K562 (cell line): Measurements from ENCODE around the gene SUPT20HL2. TPM values are rescaled to one million over a fixed set of nuclear protein-coding genes. Genes with fewer than 3 reads are reported as not detected.

Experiments
- ATAC-seq: fragments of 200-7000 bp; cut with Tn5 transposase; 3 replicates; pipeline ENCODE4 v1.9.1; 2020; ENCODE audit warnings: moderate library complexity
- BruUV-seq: library from RNA; stranded (reverse); fragments of 400-500 nt; replicated peaks from 2 replicates; lab custom pipeline; 2021; lab: Mats Ljungman, UMichigan
- CTCF ChIA-PET: fragments of 300-600 bp; formaldehyde crosslinking; extraction: SDS; loops from one replicate; lab custom pipeline; 2021; ENCODE audit warnings: low intra/inter-chr PET ratio; lab: Yijun Ruan, JAX
- POLR2A ChIA-PET: fragments of 300-600, 350-650 bp; sonication (Branson Sonifier 250); formaldehyde crosslinking; extraction: SDS; loops from one replicate; lab custom pipeline; 2021; ENCODE audit warnings: antibody characterized with exemption, inconsistent platforms; lab: Yijun Ruan, JAX
- DNase-seq, 4 experiments: peaks; one replicate each; pipeline versions ENCODE4 v3.0.0 to v3.0.0-alpha.2; 2011 to 2018; ENCODE audit warnings: low spot score in 3 of 4, mixed read lengths in 3 of 4; ENCODE audit errors: extremely low read depth in 1 of 4
- FAIRE-seq: peaks from 2 replicates; lab custom pipeline; 2011; peaks lifted over from hg19 to GRCh38; lab: Jason Lieb, UNC
- H2AFZ ChIP-seq: 2 replicates; pipeline ENCODE4 v1.6.0; 2011; ENCODE audit warnings: low read depth, low read length, control low read depth, inconsistent platforms
- H3K27ac ChIP-seq: fragments of 200-600 bp; 3 replicates; pipeline ENCODE4 v1.8.0; 2011; ENCODE audit warnings: low read depth, mild to moderate bottlenecking, control low read depth, inconsistent platforms, low read length, moderate library complexity, mixed read lengths; ENCODE audit errors: extremely low read depth
- H3K27me3 ChIP-seq, 2 experiments: fragments of 300-600 bp in 1 of 2; 2 replicates in 1 of 2; 3 replicates in 1 of 2; pipeline versions ENCODE4 v1.6.0 to v1.8.0; 2011; ENCODE audit warnings: inconsistent platforms in 2 of 2, low read length in 2 of 2, mild to moderate bottlenecking in 1 of 2, mixed read lengths in 1 of 2, moderate library complexity in 1 of 2; ENCODE audit not compliant: control insufficient read depth in 2 of 2, insufficient read depth in 2 of 2
- H3K36me3 ChIP-seq: fragments of 300-600 bp; 3 replicates; pipeline ENCODE4 v1.8.0; 2011; ENCODE audit warnings: mild to moderate bottlenecking, low read length, inconsistent platforms; ENCODE audit not compliant: control insufficient read depth, insufficient read depth
- H3K4me1 ChIP-seq, 2 experiments: fragments of 200-600 bp in 1 of 2; replicated peaks in 1 of 2; 2 replicates in 1 of 2; 3 replicates in 1 of 2; pipeline versions ENCODE4 v1.5.1 to v1.8.0; 2011; ENCODE audit warnings: inconsistent platforms in 2 of 2, low read length in 2 of 2, mild to moderate bottlenecking in 1 of 2, mixed read lengths in 1 of 2, moderate library complexity in 1 of 2; ENCODE audit not compliant: control insufficient read depth in 2 of 2, insufficient read depth in 2 of 2
- H3K4me2 ChIP-seq: 2 replicates; pipeline ENCODE4 v1.6.1; 2011; ENCODE audit warnings: low read length, control low read depth, inconsistent platforms, mixed read lengths; ENCODE audit not compliant: insufficient read depth
- H3K4me3 ChIP-seq: fragments of 200-600 bp; sonication (generic), shearing (Covaris generic); 2 replicates; pipeline ENCODE4 v1.5.1; 2016; ENCODE audit warnings: control low read depth, inconsistent platforms
- H3K79me2 ChIP-seq: fragments of 200-600 bp; 3 replicates; pipeline ENCODE4 v1.8.0; 2011; ENCODE audit warnings: low read length, inconsistent platforms; ENCODE audit not compliant: control insufficient read depth, insufficient read depth
- H3K9ac ChIP-seq, 2 experiments: 2 replicates each; pipeline versions ENCODE4 v1.6.0 to v1.6.1; 2011; ENCODE audit warnings: low read depth in 2 of 2, low read length in 2 of 2, control low read depth in 1 of 2, inconsistent platforms in 1 of 2, mild to moderate bottlenecking in 1 of 2, mixed read lengths in 1 of 2; ENCODE audit not compliant: insufficient read depth in 1 of 2
- H3K9me1 ChIP-seq: one replicate; pipeline ENCODE4 v1.6.0; 2011; ENCODE audit warnings: inconsistent platforms, mild to moderate bottlenecking, low read length, moderate library complexity; ENCODE audit not compliant: control insufficient read depth, insufficient read depth
- H3K9me3 ChIP-seq: replicated peaks from 2 replicates; pipeline ENCODE4 v1.5.1; 2011; ENCODE audit warnings: low read depth, low read length, inconsistent platforms; ENCODE audit not compliant: control insufficient read depth, insufficient read depth
- H4K20me1 ChIP-seq: replicated peaks from 2 replicates; pipeline ENCODE4 v1.6.1; 2011; ENCODE audit warnings: low read length, inconsistent platforms, mixed read lengths; ENCODE audit not compliant: control insufficient read depth, insufficient read depth
- BCOR ChIP-seq: fragments of 450-650 bp; IDR thresholded peaks from 2 replicates; pipeline ENCODE4 v1.6.1; 2016
- GTF2A2 ChIP-seq: IDR thresholded peaks from 2 replicates; pipeline ENCODE4 v1.6.1; 2016; ENCODE audit warnings: mild to moderate bottlenecking, missing genetic modification characterization, missing compliant biosample characterization
- PRPF4 ChIP-seq: fragments of 200-400 bp; formaldehyde crosslinking; IDR thresholded peaks from one replicate; pipeline ENCODE4 v1.6.1; 2017; ENCODE audit warnings: low read length, low read depth, mild to moderate bottlenecking; ENCODE audit not compliant: insufficient read depth, poor library complexity, severe bottlenecking
- SIRT6 ChIP-seq: IDR thresholded peaks from one replicate; pipeline ENCODE4 v1.6.1; 2012; ENCODE audit warnings: low read depth, mild to moderate bottlenecking, control low read depth, inconsistent platforms, low read length, moderate library complexity
- U2AF1 ChIP-seq: fragments of 200-400 bp; formaldehyde crosslinking; optimal IDR thresholded peaks from 2 replicates; pipeline ENCODE3; 2017; ENCODE audit warnings: mild to moderate bottlenecking, low read depth, low read length, moderate library complexity
- ZBTB8A ChIP-seq: fragments of 450-650 bp; IDR thresholded peaks from 2 replicates; pipeline ENCODE4 v1.6.1; 2018; ENCODE audit warnings: mild to moderate bottlenecking, moderate library complexity; ENCODE audit not compliant: partially characterized antibody
- WGBS: fragments of 100-300 bp; shearing (Covaris generic); methylation state at CpG from one replicate; pipeline ENCODE4 v1.1.6; 2016; ENCODE audit warnings: low coverage, mixed read lengths; ENCODE audit not compliant: insufficient coverage; ENCODE audit errors: missing lambda C conversion rate; 5-methylcytosine and 5-hydroxymethylcytosine counted together
- in situ Hi-C: fragments of 300-500 bp; cut with MboI; formaldehyde crosslinking; loops from 4 replicates; pipeline ENCODE4 v1.15.0; 2018; ENCODE audit warnings: inconsistent platforms, mixed read lengths
- intact Hi-C: fragments of 100-400 bp; cut with micrococcal nuclease; formaldehyde crosslinking; loops from 2 replicates; pipeline ENCODE4 v1.14.2; 2022
- polyA plus RNA-seq, 8 experiments: library from polyadenylated mRNA; depleted of rRNA in 4 of 8; stranded (reverse) in 5 of 8; unstranded in 3 of 8; fragments of >200 nt; fragmentation: Nextera tagmentation in 2 of 8; fragmentation: Illumina TruSeq in 1 of 8; extraction: Ambion mirVana in 2 of 8; extraction: Trizol in 1 of 8; gene quantifications; 2 replicates each; pipeline versions ENCODE4 v1.2.1 to v1.2.3, GENCODE V29; 2011 to 2014; ENCODE audit warnings: inconsistent platforms in 1 of 8, missing spikeins in 1 of 8
- total RNA-seq, 7 experiments: library from RNA; depleted of rRNA in 6 of 7; stranded (reverse); fragments of >200 nt in 6 of 7; fragmentation: Illumina TruSeq in 2 of 7; extraction: Trizol in 2 of 7; gene quantifications; 2 replicates each; pipeline versions ENCODE4 v1.2.1 to v1.2.3, GENCODE V29; 2011 to 2021; ENCODE audit warnings: low replicate concordance in 1 of 7
- TF ChIP-seq, protein P1 (sequence below): fragments of 250-450 bp; sonication (Bioruptor Pico); IDR thresholded peaks from 2 replicates; pipeline ENCODE4 v1.9.0; 2021; ENCODE audit warnings: mild to moderate bottlenecking, inconsistent platforms
- TF ChIP-seq, protein P2 (sequence below): fragments of 450-650 bp; IDR thresholded peaks from 2 replicates; pipeline ENCODE4 v1.6.1; 2016; ENCODE audit warnings: mild to moderate bottlenecking

The SUPT20HL2 gene
- total and polyA plus RNA-seq, 9 of the 15 experiments (the other 6 are each of a cell fraction or from before 2014, with no cell fraction given) = 0.04 TPM; not detected in 8

DNA sequence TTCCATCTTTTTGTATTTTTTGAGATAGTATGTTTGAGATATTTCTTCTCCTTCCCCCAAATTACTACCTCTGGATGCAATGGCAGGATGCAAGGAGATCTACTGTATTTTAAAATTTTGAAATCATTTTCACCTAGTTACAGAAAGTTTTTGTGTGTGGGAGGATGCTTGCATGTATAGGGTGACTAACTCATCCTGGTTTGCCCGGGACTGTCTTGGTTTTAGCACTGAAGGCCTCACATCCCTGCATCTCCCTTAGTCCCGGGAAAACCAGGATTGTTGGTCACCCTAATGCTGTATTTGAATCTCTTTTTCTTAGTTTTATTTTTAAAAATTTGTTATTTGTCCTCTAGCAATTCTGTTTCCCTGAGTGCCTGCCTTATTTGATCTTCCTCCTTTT lies 12.1 kb downstream of the SUPT20HL2 start:
- no peak for ATAC-seq
- in situ Hi-C loops (no loop called here), intact Hi-C loops (no loop called here)
- DNase-seq = no peak
- CTCF ChIA-PET = no interaction called here
- H3K9me3 ChIP-seq = no peaks in the 10 kb centered on the region
- no peak for FAIRE-seq
- no peaks in the 10 kb centered on the region for H4K20me1 ChIP-seq
- BruUV-seq = no TSS peak
- WGBS = 0% methylated on average over 2 of the region's 2 CpGs
- H3K79me2 ChIP-seq = no peaks in the 10 kb centered on the region
- H3K36me3 ChIP-seq = no peaks in the 10 kb centered on the region
- no peaks in the 10 kb centered on the region; a peak in 1 of 5 replicates for H3K4me1 ChIP-seq
- no peaks in the 10 kb centered on the region for H3K9me1 ChIP-seq
- H3K27ac ChIP-seq = no peak overlapping the region
- POLR2A ChIA-PET = no interaction called here
- no peak overlapping the region for H2AFZ ChIP-seq
- H3K9ac ChIP-seq = no peak overlapping the region
- peaks cover 2 to 5% of the 10 kb centered on the region in 2 experiments; a peak in 2 of 5 replicates for H3K27me3 ChIP-seq
- TF ChIP-seq, protein P1, sequence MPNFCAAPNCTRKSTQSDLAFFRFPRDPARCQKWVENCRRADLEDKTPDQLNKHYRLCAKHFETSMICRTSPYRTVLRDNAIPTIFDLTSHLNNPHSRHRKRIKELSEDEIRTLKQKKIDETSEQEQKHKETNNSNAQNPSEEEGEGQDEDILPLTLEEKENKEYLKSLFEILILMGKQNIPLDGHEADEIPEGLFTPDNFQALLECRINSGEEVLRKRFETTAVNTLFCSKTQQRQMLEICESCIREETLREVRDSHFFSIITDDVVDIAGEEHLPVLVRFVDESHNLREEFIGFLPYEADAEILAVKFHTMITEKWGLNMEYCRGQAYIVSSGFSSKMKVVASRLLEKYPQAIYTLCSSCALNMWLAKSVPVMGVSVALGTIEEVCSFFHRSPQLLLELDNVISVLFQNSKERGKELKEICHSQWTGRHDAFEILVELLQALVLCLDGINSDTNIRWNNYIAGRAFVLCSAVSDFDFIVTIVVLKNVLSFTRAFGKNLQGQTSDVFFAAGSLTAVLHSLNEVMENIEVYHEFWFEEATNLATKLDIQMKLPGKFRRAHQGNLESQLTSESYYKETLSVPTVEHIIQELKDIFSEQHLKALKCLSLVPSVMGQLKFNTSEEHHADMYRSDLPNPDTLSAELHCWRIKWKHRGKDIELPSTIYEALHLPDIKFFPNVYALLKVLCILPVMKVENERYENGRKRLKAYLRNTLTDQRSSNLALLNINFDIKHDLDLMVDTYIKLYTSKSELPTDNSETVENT (CRISPR knock-in tag) = no peak
- no peak for TF ChIP-seq SIRT6
- TF ChIP-seq ZBTB8A = no peak
- no peak for TF ChIP-seq PRPF4
- no peak for TF ChIP-seq U2AF1
- TF ChIP-seq, protein P2, sequence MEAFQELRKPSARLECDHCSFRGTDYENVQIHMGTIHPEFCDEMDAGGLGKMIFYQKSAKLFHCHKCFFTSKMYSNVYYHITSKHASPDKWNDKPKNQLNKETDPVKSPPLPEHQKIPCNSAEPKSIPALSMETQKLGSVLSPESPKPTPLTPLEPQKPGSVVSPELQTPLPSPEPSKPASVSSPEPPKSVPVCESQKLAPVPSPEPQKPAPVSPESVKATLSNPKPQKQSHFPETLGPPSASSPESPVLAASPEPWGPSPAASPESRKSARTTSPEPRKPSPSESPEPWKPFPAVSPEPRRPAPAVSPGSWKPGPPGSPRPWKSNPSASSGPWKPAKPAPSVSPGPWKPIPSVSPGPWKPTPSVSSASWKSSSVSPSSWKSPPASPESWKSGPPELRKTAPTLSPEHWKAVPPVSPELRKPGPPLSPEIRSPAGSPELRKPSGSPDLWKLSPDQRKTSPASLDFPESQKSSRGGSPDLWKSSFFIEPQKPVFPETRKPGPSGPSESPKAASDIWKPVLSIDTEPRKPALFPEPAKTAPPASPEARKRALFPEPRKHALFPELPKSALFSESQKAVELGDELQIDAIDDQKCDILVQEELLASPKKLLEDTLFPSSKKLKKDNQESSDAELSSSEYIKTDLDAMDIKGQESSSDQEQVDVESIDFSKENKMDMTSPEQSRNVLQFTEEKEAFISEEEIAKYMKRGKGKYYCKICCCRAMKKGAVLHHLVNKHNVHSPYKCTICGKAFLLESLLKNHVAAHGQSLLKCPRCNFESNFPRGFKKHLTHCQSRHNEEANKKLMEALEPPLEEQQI = no peak
- no peak for TF ChIP-seq BCOR
- TF ChIP-seq GTF2A2 = no peak
- H3K4me2 ChIP-seq = no peak overlapping the region
- H3K4me3 ChIP-seq = no peak overlapping the region
